Astrocyte of the spinal cord (primary cell): ENCODE measurements around the gene MAN2B2.

Experiments used
- DNase-seq: peaks from one replicate; pipeline ENCODE4 v3.0.0; 2011; ENCODE audit warnings: low read depth, low spot score
- H3K4me3 ChIP-seq: 2 replicates; pipeline ENCODE4 v1.5.1; 2011; ENCODE audit warnings: low read depth, mild to moderate bottlenecking, low read length, moderate library complexity
- CTCF ChIP-seq: IDR thresholded peaks from 2 replicates; pipeline ENCODE4 v1.5.1; 2012; ENCODE audit warnings: low read depth, mild to moderate bottlenecking, low read length, inconsistent platforms
- in situ Hi-C: cut with HindIII; loops from 2 replicates; pipeline ENCODE4 v1.10.0; 2017; ENCODE audit warnings: low sequenced_read_pairs

The MAN2B2 gene

GRCh38 chr4:6568148-6568547, 6.8 kb upstream of the MAN2B2 start:
- in situ Hi-C loops, result no loop called here
- no peak overlapping the region for H3K4me3 ChIP-seq
- DNase-seq, result no peak
- TF ChIP-seq CTCF, result no peak

GRCh38 chr4:6568689-6569332, 6.2 kb upstream of the MAN2B2 start:
- no peak overlapping the region for H3K4me3 ChIP-seq
- TF ChIP-seq CTCF, result no peak
- peak; percentile 82 for DNase-seq
- in situ Hi-C loops, result no loop called here

- no peak for DNase-seq
- no peak for TF ChIP-seq CTCF
- no peak overlapping the region for H3K4me3 ChIP-seq
- in situ Hi-C loops, result no loop called here
Observed at GRCh38 chr4:6571608-6572007, 3.4 kb upstream of the MAN2B2 start.

- TF ChIP-seq CTCF, result no peak
- H3K4me3 ChIP-seq, result no peak overlapping the region
- no peak for DNase-seq
- in situ Hi-C loops, result no loop called here
Observed at GRCh38 chr4:6573551-6573950, 1.4 kb upstream of the MAN2B2 start.

GRCh38 chr4:6573986-6574746, 823 bp upstream of the MAN2B2 start:
- TF ChIP-seq CTCF, result no peak
- in situ Hi-C loops, result no loop called here
- peak overlapping the region; percentile 83 for H3K4me3 ChIP-seq
- no peak for DNase-seq

GRCh38 chr4:6575503-6576240, 683 bp downstream of the MAN2B2 start:
- no peak for TF ChIP-seq CTCF
- peak overlapping the region; percentile 83 for H3K4me3 ChIP-seq

More at GRCh38 chr4:6575503-6576240, 683 bp downstream of the MAN2B2 start:
- DNase-seq, result no peak
- in situ Hi-C loops, result no loop called here
